Heart left ventricle (tissue), 16 donors: ENCODE results near the gene CDH3. TPM values are rescaled to one million over a fixed set of nuclear protein-coding genes. Genes with fewer than 3 reads are reported as not detected.
A peak's percentile ranks its signal among the peaks of the same experiment; 100 is the strongest.

Source experiments
- ATAC-seq, 4 donors: fragments of 200-7000 bp; cut with Tn5 transposase; one replicate each; pipeline ENCODE4 v1.9.1; 2020 to 2022; ENCODE audit warnings: moderate library complexity in 4 of 4, mild to moderate bottlenecking in 3 of 4, moderate number of reproducible peaks in 1 of 4
- DNase-seq, 5 donors: peaks; one replicate each; pipeline ENCODE4 v3.0.0-alpha.2; 2020
- H3K27ac ChIP-seq, 12 donors: fragments of 200-600 bp; sonication (generic) in 4 of 12; one replicate each; pipeline versions ENCODE4 v1.5.0 to v1.8.0; 2016 to 2022; ENCODE audit warnings: mild to moderate bottlenecking in 2 of 12
- H3K27me3 ChIP-seq, 9 donors: fragments of 200-600 bp; sonication (generic) in 2 of 9; one replicate each; pipeline versions ENCODE4 v1.5.1 to v1.8.0; 2016 to 2022; ENCODE audit warnings: mild to moderate bottlenecking in 3 of 9
- H3K36me3 ChIP-seq, 9 donors: fragments of 200-600 bp; sonication (generic) in 2 of 9; one replicate each; pipeline versions ENCODE4 v1.5.0 to v1.8.0; 2018 to 2022; ENCODE audit warnings: mild to moderate bottlenecking in 2 of 9
- H3K4me1 ChIP-seq, 12 donors: fragments of 200-600 bp; sonication (generic) in 4 of 12; one replicate each; pipeline versions ENCODE4 v1.5.0 to v1.8.0; 2016 to 2022; ENCODE audit warnings: mild to moderate bottlenecking in 3 of 12
- H3K4me3 ChIP-seq, 12 donors: fragments of 200-600 bp; sonication (generic) in 4 of 12; one replicate each; pipeline versions ENCODE4 v1.5.0 to v1.8.0; 2017 to 2022; ENCODE audit warnings: mild to moderate bottlenecking in 9 of 12, moderate library complexity in 4 of 12
- H3K9me3 ChIP-seq, 12 donors: fragments of 200-600 bp; sonication (generic) in 4 of 12; one replicate each; pipeline versions ENCODE4 v1.5.0 to v1.8.0; 2016 to 2022; ENCODE audit warnings: mild to moderate bottlenecking in 1 of 12
- CTCF ChIP-seq, 12 donors: fragments of 200-600 bp; sonication (generic) in 4 of 12; IDR thresholded peaks; one replicate each; pipeline versions ENCODE4 v1.5.0 to v1.8.0; 2018 to 2022; ENCODE audit warnings: antibody characterized with exemption in 12 of 12, mild to moderate bottlenecking in 5 of 12
- POLR2A ChIP-seq, 2 donors: fragments of 450-650 bp; IDR thresholded peaks; one replicate each; pipeline ENCODE4 v1.6.1; 2017; ENCODE audit warnings: antibody characterized with exemption in 2 of 2, mild to moderate bottlenecking in 2 of 2, moderate library complexity in 2 of 2
- WGBS, 4 donors: extraction: QIAGEN DNeasy Blood & Tissue Kit in 2 of 4; methylation state at CpG; one replicate each; pipeline versions ENCODE4 v1.1.5 to v1.1.7; 2013 to 2018; 5-methylcytosine and 5-hydroxymethylcytosine counted together
- intact Hi-C, 10 donors: fragments of 100-400 bp; cut with DNase I; formaldehyde crosslinking; loops; one replicate each; pipeline versions ENCODE4 v1.11.1 to v1.14.2; 2022
- long read RNA-seq, 3 donors: library from polyadenylated mRNA; unstranded; transcript quantifications; one replicate each; pipeline ENCODE4 v2.0.0, GENCODE V29; 2020 to 2021
- polyA plus RNA-seq, 2 donors: library from polyadenylated mRNA; stranded (reverse); fragments of 200-250 nt; gene quantifications; one replicate each; pipeline ENCODE4 v1.2.3, GENCODE V29; 2013
- total RNA-seq, 9 donors: library from RNA; depleted of rRNA in 2 of 9; stranded (reverse); fragments of >200 nt in 2 of 9; fragmentation: NEBNext Ultra II Directional in 3 of 9; extraction: Animal tissue kit (Norgen Biotek cat#: 25700) in 3 of 9; gene quantifications; one replicate each; pipeline versions ENCODE4 v1.1.0 to v1.2.4, GENCODE V29; 2016 to 2023
- donor health status: ischemic (EF 13 %, LVEDD 7.1; RV severe dilation, severe dysfunction).
- donor health status: healthy with polysubstance abuse.
- donor health status: DM: no; HTN: yes; CAD: no.
- donor health status: DM: no; HTN: no; CAD: no.
- donor health status: ischemic (EF 25% LVEDD 6.9; RV normal size, moderate dysfunction).
- donor health status: ischemic (EF 25% LVEDD 5.7; RV mildly dilated, moderate dysfunction).
- donor health status: healthy.
- donor health status: DM: yes; HTN: yes; CAD: no.
- donor health status: ischemic (EF 35%, LVEDD 5.7; RV mildly dilated, moderate dysfunction).
- donor health status: nonischemic (EF 11% LVEDD 7.7; RV severe dilation, severe dysfunction).
- donor health status: DM: yes; HTN: yes; CAD: no.
- donor health status: PGD.
- donor health status: ischemic (EF 29% LVEDD 5.4; RV normal size, mild dysfunction).
- donor health status: nonischemic (EF 23%, LVEDD 6.1; RV moderate dilation, normal function).

Gene CDH3
- total RNA-seq (1 to 10 TPM in 1 of 9 donors, not detected in 8; 3.8 TPM), polyA plus RNA-seq (under 1 TPM in 1 of 2 donors, not detected in 1; 0.01 TPM)
- long read RNA-seq, donor 1, partial matches to known transcripts: 0 of 1 reads
- long read RNA-seq, donor 1, other reads (novel, unspliced or antisense): 1 of 1 reads
- long read RNA-seq, donor 2: 0 reads
- long read RNA-seq, donor 3: 0 reads

- 1 to 3% (median 2%) methylated on average over 28 to 53 of the region's 53 CpGs for WGBS, 4 donors
- TF ChIP-seq CTCF (IDR thresholded peaks at IDR 0.05) (no peak), POLR2A (IDR thresholded peaks at IDR 0.05) (no peak)
- Histone ChIP-seq H3K27ac (no peak within 1 kb of the TSS), H3K27me3 (peaks cover 23 to 88% (median 57%) of the 10 kb centered on the region in 9 donors), H3K4me3 (peak within 1 kb of the TSS in 2 of 12 donors; percentile 21 to 26), H3K9me3 (no peaks in the 10 kb centered on the region), H3K36me3 (no peaks in the 10 kb centered on the region), H3K4me1 (peaks cover 0 to 27% (median 10%) of the 10 kb centered on the region in 12 donors)
- intact Hi-C loops: no loop called here
- ATAC-seq (no peak), DNase-seq (no peak)
Measured at GRCh38 chr16:68644715-68645493, at the start of gene CDH3. CDH3 (plus strand) TSS chr16:68645310; CDS start chr16:68645380, 70 bp downstream.

GRCh38 chr16:68596266-68596665, 48.8 kb upstream of the CDH3 start:
- 91 to 96% (median 94%) methylated on average over 6 of the region's 6 CpGs for WGBS, 4 donors
- DNase-seq (no peak), ATAC-seq (no peak)
- H3K27ac ChIP-seq: no peak overlapping the region
- no peaks in the 10 kb centered on the region for H3K36me3 ChIP-seq
- no peaks in the 10 kb centered on the region for H3K27me3 ChIP-seq
- no peak overlapping the region for H3K4me3 ChIP-seq
- peaks cover 0 to 5% (median 0%) of the 10 kb centered on the region in 12 donors for H3K9me3 ChIP-seq
- TF ChIP-seq POLR2A (IDR thresholded peaks at IDR 0.05) (no peak), CTCF (IDR thresholded peaks at IDR 0.05) (no peak)
- H3K4me1 ChIP-seq: no peaks in the 10 kb centered on the region
- intact Hi-C loops: no loop called here

GRCh38 chr16:68599586-68599985, 45.5 kb upstream of the CDH3 start:
- intact Hi-C loops: no loop called here
- WGBS, 4 donors: 82 to 100% (median 96%) methylated on average over 1 of the region's 1 CpG
- Histone ChIP-seq H3K27me3 (no peaks in the 10 kb centered on the region), H3K4me1 (no peaks in the 10 kb centered on the region), H3K9me3 (no peaks in the 10 kb centered on the region), H3K4me3 (no peak overlapping the region), H3K27ac (no peak overlapping the region), H3K36me3 (no peaks in the 10 kb centered on the region)
- DNase-seq: no peak
- ATAC-seq: no peak
- TF ChIP-seq CTCF (IDR thresholded peaks at IDR 0.05): no peak
- TF ChIP-seq POLR2A (IDR thresholded peaks at IDR 0.05): no peak

- H3K27ac ChIP-seq: no peak overlapping the region
- WGBS, 4 donors: 68 to 81% (median 75%) methylated on average over 5 of the region's 5 CpGs
- H3K27me3 ChIP-seq: no peaks in the 10 kb centered on the region
- no peaks in the 10 kb centered on the region for H3K36me3 ChIP-seq
- DNase-seq: no peak
- no peak for ATAC-seq
- intact Hi-C loops: no loop called here
- H3K4me3 ChIP-seq: no peak overlapping the region
- H3K4me1 ChIP-seq: no peaks in the 10 kb centered on the region
- no peak for TF ChIP-seq CTCF (IDR thresholded peaks at IDR 0.05)
- no peak for TF ChIP-seq POLR2A (IDR thresholded peaks at IDR 0.05)
- H3K9me3 ChIP-seq: no peaks in the 10 kb centered on the region
Measured at GRCh38 chr16:68605746-68606145, 39.4 kb upstream of the CDH3 start.
